Endothelial cell of hepatic sinusoid (primary cell): Measurements from ENCODE around the gene CORO2B.
"Not testable (repeated sequence)": the region's sequence is repeated elsewhere in the genome, so short reads cannot be mapped to it uniquely, and the experiment has no call there.

ENCODE experiments used
- in situ Hi-C: cut with HindIII; loops from 2 replicates; pipeline ENCODE4 v1.10.0; 2017; ENCODE audit warnings: low sequenced_read_pairs

Gene CORO2B

GRCh38 chr15:68603951-68604350, 25.2 kb downstream of the CORO2B start:
- in situ Hi-C loops: no loop called here

GRCh38 chr15:68604840-68605478, 26.2 kb downstream of the CORO2B start:
- in situ Hi-C loops: not testable (repeated sequence)

- in situ Hi-C loops: no loop called here
These were observed 27.6 kb downstream of the CORO2B start for GRCh38 chr15:68606375-68606774.

GRCh38 chr15:68608206-68608843, 29.5 kb downstream of the CORO2B start:
- in situ Hi-C loops: no loop called here

- in situ Hi-C loops: no loop called here
These were observed 30.0 kb downstream of the CORO2B start for GRCh38 chr15:68608844-68609232.

- in situ Hi-C loops: loop anchor here (10.0 kb wide), 1 partner anchor 55 kb away; no protein-coding TSS in a partner anchor
These were observed 30.8 kb downstream of the CORO2B start for GRCh38 chr15:68609629-68610028.

- in situ Hi-C loops: loop anchor here (10.0 kb wide), 1 partner anchor 54 kb away; no protein-coding TSS in a partner anchor
These were observed 32.0 kb downstream of the CORO2B start for GRCh38 chr15:68610825-68611224.

GRCh38 chr15:68612503-68612902, 33.7 kb downstream of the CORO2B start:
- in situ Hi-C loops: loop anchor here (10.0 kb wide), 1 partner anchor 52 kb away; no protein-coding TSS in a partner anchor

GRCh38 chr15:68612979-68613740, 34.4 kb downstream of the CORO2B start:
- in situ Hi-C loops: loop anchor here (10.0 kb wide), 1 partner anchor 52 kb away; no protein-coding TSS in a partner anchor

- in situ Hi-C loops: loop anchor here (10.0 kb wide), 1 partner anchor 50 kb away; no protein-coding TSS in a partner anchor
These were observed 35.7 kb downstream of the CORO2B start for GRCh38 chr15:68614286-68615035.

GRCh38 chr15:68615301-68615700, 36.5 kb downstream of the CORO2B start:
- in situ Hi-C loops: loop anchor here (10.0 kb wide), 1 partner anchor 50 kb away; no protein-coding TSS in a partner anchor

- in situ Hi-C loops: loop anchor here (10.0 kb wide), 1 partner anchor 49 kb away; no protein-coding TSS in a partner anchor
These were observed 37.0 kb downstream of the CORO2B start for GRCh38 chr15:68615811-68616210.

GRCh38 chr15:68616397-68616796, 37.6 kb downstream of the CORO2B start:
- in situ Hi-C loops: loop anchor here (10.0 kb wide), 1 partner anchor 48 kb away; no protein-coding TSS in a partner anchor

GRCh38 chr15:68617001-68617400, 38.2 kb downstream of the CORO2B start:
- in situ Hi-C loops: loop anchor here (10.0 kb wide), 1 partner anchor 48 kb away; no protein-coding TSS in a partner anchor

- in situ Hi-C loops: loop anchor here (10.0 kb wide), 1 partner anchor 47 kb away; no protein-coding TSS in a partner anchor
These were observed 39.0 kb downstream of the CORO2B start for GRCh38 chr15:68617777-68618176.

GRCh38 chr15:68618394-68618793, 39.6 kb downstream of the CORO2B start:
- in situ Hi-C loops: loop anchor here (10.0 kb wide), 1 partner anchor 46 kb away; no protein-coding TSS in a partner anchor

GRCh38 chr15:68618908-68619698, 40.3 kb downstream of the CORO2B start:
- in situ Hi-C loops: loop anchor here (10.0 kb wide), 1 partner anchor 46 kb away; no protein-coding TSS in a partner anchor

GRCh38 chr15:68620721-68621527, 42.1 kb downstream of the CORO2B start:
- in situ Hi-C loops: no loop called here

- in situ Hi-C loops: no loop called here
These were observed 42.7 kb downstream of the CORO2B start for GRCh38 chr15:68621535-68621934.
